ENCODE measurements around the gene PIGQ. TPM values are rescaled to one million over a fixed set of nuclear protein-coding genes. Genes with fewer than 3 reads are reported as not detected.

The PIGQ gene
- total and polyA plus RNA-seq, 2 of the 13 experiments (the other 11 are each of a cell fraction or from before 2014, with no cell fraction given): 7.7 to 19.7 TPM

GRCh38 chr16:630249-630814 lies 60.6 kb downstream of the PIGQ start (continued):
- TF ChIP-seq MLXIP (CRISPR knock-in tag; IDR thresholded peaks at IDR 0.05; ENCODE audit: borderline replicate concordance) (0 out of 2 replicates have a peak, but pooled peaks have one; percentile 63), ZBTB7A (CRISPR knock-in tag; IDR thresholded peaks at IDR 0.05) (peak; percentile 86), ZZZ3 (CRISPR knock-in tag; IDR thresholded peaks at IDR 0.05; ENCODE audit: borderline replicate concordance) (0 out of 2 replicates have a peak, but pooled peaks have one; percentile 65), REXO4 (CRISPR knock-in tag; IDR thresholded peaks at IDR 0.05; ENCODE audit: borderline replicate concordance) (no peak), ZIK1 (CRISPR knock-in tag; IDR thresholded peaks at IDR 0.05; ENCODE audit: borderline replicate concordance, low read depth) (peak; percentile 11; the same call in 1 of the 2 replicates), YEATS4 (CRISPR knock-in tag; IDR thresholded peaks at IDR 0.05; ENCODE audit: borderline replicate concordance) (peak; percentile 76; the same call in 1 of the 2 replicates), ZNF83 (CRISPR knock-in tag; IDR thresholded peaks at IDR 0.05; ENCODE audit: borderline replicate concordance) (0 out of 2 replicates have a peak, but pooled peaks have one; percentile 21), ZFX (CRISPR knock-in tag; IDR thresholded peaks at IDR 0.05; ENCODE audit: low read depth) (peak; percentile 81), NKX3-1 (CRISPR knock-in tag; IDR thresholded peaks at IDR 0.05) (peak; percentile 66; the same call in 1 of the 2 replicates), ERF (CRISPR knock-in tag; IDR thresholded peaks at IDR 0.05) (peak; percentile 22), UBTF (CRISPR knock-in tag; IDR thresholded peaks at IDR 0.05) (peak; percentile 68), DMAP1 (CRISPR knock-in tag; IDR thresholded peaks at IDR 0.05) (0 out of 2 replicates have a peak, but pooled peaks have one; percentile 9), BRD4 (CRISPR knock-in tag; IDR thresholded peaks at IDR 0.05) (peak; percentile 72; the same call in 1 of the 2 replicates), WIZ (CRISPR knock-in tag; IDR thresholded peaks at IDR 0.05) (no peak), ZNF18 (CRISPR knock-in tag; IDR thresholded peaks at IDR 0.05; ENCODE audit: insufficient replicate concordance) (peak; percentile 18), SIX1 (CRISPR knock-in tag; IDR thresholded peaks at IDR 0.05; ENCODE audit: borderline replicate concordance) (peak; percentile 70; the same call in 1 of the 2 replicates), ZNF431 (CRISPR knock-in tag; IDR thresholded peaks at IDR 0.05; ENCODE audit: borderline replicate concordance, low read depth) (peak; percentile 37; the same call in 1 of the 2 replicates), XBP1 (CRISPR knock-in tag; IDR thresholded peaks at IDR 0.05) (0 out of 2 replicates have a peak, but pooled peaks have one; percentile 40), GZF1 (CRISPR knock-in tag; IDR thresholded peaks at IDR 0.05) (no peak), NCOA5 (CRISPR knock-in tag; IDR thresholded peaks at IDR 0.05) (0 out of 2 replicates have a peak, but pooled peaks have one; percentile 50), JARID2 (CRISPR knock-in tag; IDR thresholded peaks at IDR 0.05; ENCODE audit: insufficient replicate concordance) (no peak), ZNF597 (CRISPR knock-in tag; IDR thresholded peaks at IDR 0.05) (0 out of 2 replicates have a peak, but pooled peaks have one; percentile 44)

Measured in HepG2 (cell line).